GM19324 (cell line): ENCODE measurements around the gene OPN5.

Experiments
- ATAC-seq: cut with Tn5 transposase; IDR thresholded peaks from one replicate; pipeline ENCODE4 v1.9.1; 2021; ENCODE audit warnings: mild to moderate bottlenecking, moderate library complexity; ENCODE audit not compliant: unreplicated experiment, low FRiP score

The OPN5 gene

GRCh38 chr6:47787620-47788497 is 6.0 kb downstream of the OPN5 start:
- ATAC-seq: peak; percentile 82

- no peak for ATAC-seq
Measured at GRCh38 chr6:47788498-47788884, 6.7 kb downstream of the OPN5 start.

GRCh38 chr6:47789553-47789952 is 7.7 kb downstream of the OPN5 start:
- no peak for ATAC-seq

GRCh38 chr6:47792216-47792733 is 10.4 kb downstream of the OPN5 start:
- no peak for ATAC-seq

GRCh38 chr6:47794577-47795135 is 12.8 kb downstream of the OPN5 start:
- no peak for ATAC-seq

- ATAC-seq: no peak
Measured at GRCh38 chr6:47801984-47802383, 20.2 kb downstream of the OPN5 start.

GRCh38 chr6:47804821-47805220 is 23.0 kb downstream of the OPN5 start:
- ATAC-seq: no peak

- no peak for ATAC-seq
Measured at GRCh38 chr6:47809873-47810272, 28.0 kb downstream of the OPN5 start.

- no peak for ATAC-seq
Measured at GRCh38 chr6:47810885-47811284, 29.1 kb downstream of the OPN5 start.

GRCh38 chr6:47811443-47811842 is 29.6 kb downstream of the OPN5 start:
- no peak for ATAC-seq

- ATAC-seq: no peak
Measured at GRCh38 chr6:47817749-47818148, 35.9 kb downstream of the OPN5 start.

GRCh38 chr6:47819461-47819860 is 37.6 kb downstream of the OPN5 start:
- no peak for ATAC-seq

GRCh38 chr6:47822856-47823554 is 41.2 kb downstream of the OPN5 start:
- no peak for ATAC-seq

- ATAC-seq: no peak
Measured at GRCh38 chr6:47832386-47833100, 50.7 kb downstream of the OPN5 start.

- no peak for ATAC-seq
Measured at GRCh38 chr6:47834196-47834595, 52.4 kb downstream of the OPN5 start.

- ATAC-seq: no peak
Measured at GRCh38 chr6:47836046-47836445, 54.2 kb downstream of the OPN5 start.

GRCh38 chr6:47836639-47837038 is 54.8 kb downstream of the OPN5 start:
- ATAC-seq: no peak

GRCh38 chr6:47839645-47840044 is 57.8 kb downstream of the OPN5 start:
- ATAC-seq: no peak

GRCh38 chr6:47844881-47845280 is 63.0 kb downstream of the OPN5 start:
- no peak for ATAC-seq

- ATAC-seq: no peak
Measured at GRCh38 chr6:47846752-47847151, 64.9 kb downstream of the OPN5 start.

GRCh38 chr6:47851091-47851490 is 69.3 kb downstream of the OPN5 start:
- no peak for ATAC-seq
